HEK293 (cell line): ENCODE data around the gene EMC9.

Source experiments
- CTCF ChIA-PET: fragments of 350-600 bp; formaldehyde crosslinking; extraction: SDS; loops from one replicate; lab custom pipeline; 2021; ENCODE audit warnings: antibody characterized with exemption; lab: Yijun Ruan, JAX
- POLR2A ChIA-PET: fragments of 300-600 bp; formaldehyde crosslinking; extraction: SDS; loops from one replicate; lab custom pipeline; 2020; ENCODE audit warnings: antibody characterized with exemption, inconsistent platforms; lab: Yijun Ruan, JAX
- H3K27ac ChIP-seq: fragments of 200-500 bp; sonication (Bioruptor generic); 2 replicates; pipeline ENCODE4 v1.5.1; 2014; ENCODE audit warnings: low read depth, low read length, control low read depth, inconsistent platforms; ENCODE audit errors: extremely low read depth
- H3K36me3 ChIP-seq, 2 experiments: fragments of 200-500 bp in 1 of 2; sonication (Bioruptor generic) in 1 of 2; 1 replicate in 1 of 2; 2 replicates in 1 of 2; pipeline ENCODE4 v1.5.1; 2014 to 2017; ENCODE audit warnings: inconsistent platforms in 2 of 2, low read length in 2 of 2; ENCODE audit not compliant: control insufficient read depth in 2 of 2, insufficient read depth in 1 of 2
- H3K4me1 ChIP-seq: fragments of 200-500 bp; sonication (Bioruptor generic); 2 replicates; pipeline ENCODE4 v1.5.1; 2014; ENCODE audit warnings: mild to moderate bottlenecking, low read length, inconsistent platforms; ENCODE audit not compliant: control insufficient read depth, insufficient read depth
- H3K4me3 ChIP-seq: 2 replicates; pipeline ENCODE4 v1.5.1; 2011; ENCODE audit warnings: low read depth, mild to moderate bottlenecking, control low read depth, low read length, moderate library complexity
- H3K9me3 ChIP-seq: fragments of 200-500 bp; sonication (Bioruptor generic); 2 replicates; pipeline ENCODE4 v1.5.1; 2014; ENCODE audit warnings: low read depth, low read length, inconsistent platforms; ENCODE audit not compliant: control insufficient read depth, insufficient read depth
- BCL11A ChIP-seq: fragments of 450-650 bp; formaldehyde crosslinking; IDR thresholded peaks from 2 replicates; pipeline ENCODE4 v1.5.1; 2016; ENCODE audit warnings: low read depth, missing biosample characterization, missing genetic modification characterization
- GLI4 ChIP-seq: fragments of 450-650 bp; formaldehyde crosslinking; IDR thresholded peaks from 2 replicates; pipeline ENCODE4 v1.5.1; 2016; ENCODE audit warnings: missing biosample characterization, missing genetic modification characterization
- HOXC10 ChIP-seq: sonication (generic); formaldehyde crosslinking; IDR thresholded peaks from 2 replicates; pipeline ENCODE4 v1.8.1; 2023; ENCODE audit warnings: mild to moderate bottlenecking, missing genetic modification reagents
- KLF8 ChIP-seq: fragments of 450-650 bp; formaldehyde crosslinking; IDR thresholded peaks from 2 replicates; pipeline ENCODE4 v1.5.1; 2016; ENCODE audit warnings: missing biosample characterization, missing genetic modification characterization
- PRDM1 ChIP-seq: fragments of 450-650 bp; formaldehyde crosslinking; IDR thresholded peaks from 2 replicates; pipeline ENCODE4; 2016; ENCODE audit warnings: missing biosample characterization, missing genetic modification characterization
- ZNF16 ChIP-seq: fragments of 450-650 bp; formaldehyde crosslinking; IDR thresholded peaks from 2 replicates; pipeline ENCODE4 v1.5.1; 2016; ENCODE audit warnings: low read depth, missing biosample characterization, missing genetic modification characterization
- ZNF202 ChIP-seq: fragments of 450-650 bp; formaldehyde crosslinking; IDR thresholded peaks from 2 replicates; pipeline ENCODE4 v1.5.1; 2016; ENCODE audit warnings: missing biosample characterization, missing genetic modification characterization, borderline replicate concordance
- ZNF514 ChIP-seq: fragments of 450-650 bp; formaldehyde crosslinking; IDR thresholded peaks from 2 replicates; pipeline ENCODE4 v1.5.1; 2016; ENCODE audit warnings: missing biosample characterization, missing genetic modification characterization
- ZNF558 ChIP-seq: fragments of 450-650 bp; formaldehyde crosslinking; IDR thresholded peaks from 2 replicates; pipeline ENCODE4 v1.5.1; 2016; ENCODE audit warnings: missing biosample characterization, missing genetic modification characterization
- ZNF670 ChIP-seq: fragments of 450-650 bp; formaldehyde crosslinking; IDR thresholded peaks from 2 replicates; pipeline ENCODE4 v1.5.1; 2016; ENCODE audit warnings: missing biosample characterization, missing genetic modification characterization, low read depth
- ZNF791 ChIP-seq: fragments of 450-650 bp; formaldehyde crosslinking; IDR thresholded peaks from 2 replicates; pipeline ENCODE4 v1.5.1; 2016; ENCODE audit warnings: missing biosample characterization, missing genetic modification characterization
- TF ChIP-seq, protein P1 (sequence below): fragments of 450-650 bp; formaldehyde crosslinking; IDR thresholded peaks from 2 replicates; pipeline ENCODE4 v1.5.1; 2016; ENCODE audit warnings: missing biosample characterization, missing genetic modification characterization, low read depth
- TF ChIP-seq, protein P2 (sequence below): fragments of 450-650 bp; formaldehyde crosslinking; IDR thresholded peaks from 2 replicates; pipeline ENCODE4 v1.5.1; 2016; ENCODE audit warnings: missing biosample characterization, missing genetic modification characterization, borderline replicate concordance
- TF ChIP-seq, protein P3 (sequence below): fragments of 450-650 bp; formaldehyde crosslinking; IDR thresholded peaks from 2 replicates; pipeline ENCODE4 v1.5.1; 2017; ENCODE audit warnings: missing biosample characterization, missing genetic modification characterization
- TF ChIP-seq, protein P4 (sequence below): fragments of 450-650 bp; formaldehyde crosslinking; IDR thresholded peaks from 2 replicates; pipeline ENCODE4 v1.5.1; 2016; ENCODE audit warnings: missing biosample characterization, missing genetic modification characterization
- TF ChIP-seq, protein P5 (sequence below): fragments of 450-650 bp; formaldehyde crosslinking; IDR thresholded peaks from 2 replicates; pipeline ENCODE4 v1.5.1; 2017; ENCODE audit warnings: missing biosample characterization, missing genetic modification characterization
- TF ChIP-seq, protein P6 (sequence below): fragments of 450-650 bp; formaldehyde crosslinking; IDR thresholded peaks from 2 replicates; pipeline ENCODE4 v1.5.1; 2016; ENCODE audit warnings: missing biosample characterization, missing genetic modification characterization

The EMC9 gene

DNA sequence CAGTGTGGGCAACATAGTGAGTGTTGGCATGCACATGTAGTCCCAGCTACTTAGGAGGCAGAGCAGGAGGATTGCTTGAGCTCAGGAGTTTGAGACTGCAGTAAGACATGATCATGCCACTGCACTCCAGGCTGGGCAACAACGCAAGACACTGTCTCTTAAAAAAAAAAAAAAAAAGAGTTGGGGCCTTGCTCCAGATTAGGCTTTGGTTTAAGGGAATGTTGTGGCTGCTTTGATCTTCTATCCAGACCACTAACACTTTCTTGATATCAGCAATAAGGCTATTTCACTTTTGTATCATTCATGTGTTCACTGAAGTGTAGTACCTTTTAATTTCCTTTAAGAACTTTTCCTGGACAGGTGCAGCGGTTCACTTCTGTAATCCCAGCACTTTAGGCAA is 13.7 kb downstream of the EMC9 start:
- ChIA-PET CTCF (no interaction called here), POLR2A (interaction anchor here (1.7 to 2.6 kb wide), 2 partner anchors 8 to 13 kb away, joined by 10 to 14 read pairs; partner anchors contain the start of genes DCAF11, NRL and PSME1)
- no peaks in the 10 kb centered on the region for H3K4me1 ChIP-seq
- H3K36me3 ChIP-seq, result peaks cover 0 to 15% of the 10 kb centered on the region in 2 experiments; a peak in 1 of 3 replicates
- H3K27ac ChIP-seq, result no peak overlapping the region
- H3K4me3 ChIP-seq, result no peak overlapping the region
- H3K9me3 ChIP-seq, result no peaks in the 10 kb centered on the region
- TF ChIP-seq ZNF558 (tag by site-specific recombination) (no peak), GLI4 (tag by site-specific recombination) (no peak), PRDM1 (tag by site-specific recombination) (no peak), ZNF791 (tag by site-specific recombination) (no peak), BCL11A (no peak), ZNF16 (tag by site-specific recombination) (no peak), ZNF202 (tag by site-specific recombination) (no peak), ZNF670 (tag by site-specific recombination) (no peak), HOXC10 (CRISPR knock-in tag) (no peak), ZNF514 (tag by site-specific recombination) (no peak), KLF8 (no peak)
- TF ChIP-seq, protein P1, sequence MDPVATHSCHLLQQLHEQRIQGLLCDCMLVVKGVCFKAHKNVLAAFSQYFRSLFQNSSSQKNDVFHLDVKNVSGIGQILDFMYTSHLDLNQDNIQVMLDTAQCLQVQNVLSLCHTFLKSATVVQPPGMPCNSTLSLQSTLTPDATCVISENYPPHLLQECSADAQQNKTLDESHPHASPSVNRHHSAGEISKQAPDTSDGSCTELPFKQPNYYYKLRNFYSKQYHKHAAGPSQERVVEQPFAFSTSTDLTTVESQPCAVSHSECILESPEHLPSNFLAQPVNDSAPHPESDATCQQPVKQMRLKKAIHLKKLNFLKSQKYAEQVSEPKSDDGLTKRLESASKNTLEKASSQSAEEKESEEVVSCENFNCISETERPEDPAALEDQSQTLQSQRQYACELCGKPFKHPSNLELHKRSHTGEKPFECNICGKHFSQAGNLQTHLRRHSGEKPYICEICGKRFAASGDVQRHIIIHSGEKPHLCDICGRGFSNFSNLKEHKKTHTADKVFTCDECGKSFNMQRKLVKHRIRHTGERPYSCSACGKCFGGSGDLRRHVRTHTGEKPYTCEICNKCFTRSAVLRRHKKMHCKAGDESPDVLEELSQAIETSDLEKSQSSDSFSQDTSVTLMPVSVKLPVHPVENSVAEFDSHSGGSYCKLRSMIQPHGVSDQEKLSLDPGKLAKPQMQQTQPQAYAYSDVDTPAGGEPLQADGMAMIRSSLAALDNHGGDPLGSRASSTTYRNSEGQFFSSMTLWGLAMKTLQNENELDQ (tag by site-specific recombination), result no peak
- TF ChIP-seq, protein P2, sequence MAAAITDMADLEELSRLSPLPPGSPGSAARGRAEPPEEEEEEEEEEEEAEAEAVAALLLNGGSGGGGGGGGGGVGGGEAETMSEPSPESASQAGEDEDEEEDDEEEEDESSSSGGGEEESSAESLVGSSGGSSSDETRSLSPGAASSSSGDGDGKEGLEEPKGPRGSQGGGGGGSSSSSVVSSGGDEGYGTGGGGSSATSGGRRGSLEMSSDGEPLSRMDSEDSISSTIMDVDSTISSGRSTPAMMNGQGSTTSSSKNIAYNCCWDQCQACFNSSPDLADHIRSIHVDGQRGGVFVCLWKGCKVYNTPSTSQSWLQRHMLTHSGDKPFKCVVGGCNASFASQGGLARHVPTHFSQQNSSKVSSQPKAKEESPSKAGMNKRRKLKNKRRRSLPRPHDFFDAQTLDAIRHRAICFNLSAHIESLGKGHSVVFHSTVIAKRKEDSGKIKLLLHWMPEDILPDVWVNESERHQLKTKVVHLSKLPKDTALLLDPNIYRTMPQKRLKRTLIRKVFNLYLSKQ (tag by site-specific recombination), result no peak
- TF ChIP-seq, protein P3, sequence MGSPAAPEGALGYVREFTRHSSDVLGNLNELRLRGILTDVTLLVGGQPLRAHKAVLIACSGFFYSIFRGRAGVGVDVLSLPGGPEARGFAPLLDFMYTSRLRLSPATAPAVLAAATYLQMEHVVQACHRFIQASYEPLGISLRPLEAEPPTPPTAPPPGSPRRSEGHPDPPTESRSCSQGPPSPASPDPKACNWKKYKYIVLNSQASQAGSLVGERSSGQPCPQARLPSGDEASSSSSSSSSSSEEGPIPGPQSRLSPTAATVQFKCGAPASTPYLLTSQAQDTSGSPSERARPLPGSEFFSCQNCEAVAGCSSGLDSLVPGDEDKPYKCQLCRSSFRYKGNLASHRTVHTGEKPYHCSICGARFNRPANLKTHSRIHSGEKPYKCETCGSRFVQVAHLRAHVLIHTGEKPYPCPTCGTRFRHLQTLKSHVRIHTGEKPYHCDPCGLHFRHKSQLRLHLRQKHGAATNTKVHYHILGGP (tag by site-specific recombination), result no peak
- TF ChIP-seq, protein P4, sequence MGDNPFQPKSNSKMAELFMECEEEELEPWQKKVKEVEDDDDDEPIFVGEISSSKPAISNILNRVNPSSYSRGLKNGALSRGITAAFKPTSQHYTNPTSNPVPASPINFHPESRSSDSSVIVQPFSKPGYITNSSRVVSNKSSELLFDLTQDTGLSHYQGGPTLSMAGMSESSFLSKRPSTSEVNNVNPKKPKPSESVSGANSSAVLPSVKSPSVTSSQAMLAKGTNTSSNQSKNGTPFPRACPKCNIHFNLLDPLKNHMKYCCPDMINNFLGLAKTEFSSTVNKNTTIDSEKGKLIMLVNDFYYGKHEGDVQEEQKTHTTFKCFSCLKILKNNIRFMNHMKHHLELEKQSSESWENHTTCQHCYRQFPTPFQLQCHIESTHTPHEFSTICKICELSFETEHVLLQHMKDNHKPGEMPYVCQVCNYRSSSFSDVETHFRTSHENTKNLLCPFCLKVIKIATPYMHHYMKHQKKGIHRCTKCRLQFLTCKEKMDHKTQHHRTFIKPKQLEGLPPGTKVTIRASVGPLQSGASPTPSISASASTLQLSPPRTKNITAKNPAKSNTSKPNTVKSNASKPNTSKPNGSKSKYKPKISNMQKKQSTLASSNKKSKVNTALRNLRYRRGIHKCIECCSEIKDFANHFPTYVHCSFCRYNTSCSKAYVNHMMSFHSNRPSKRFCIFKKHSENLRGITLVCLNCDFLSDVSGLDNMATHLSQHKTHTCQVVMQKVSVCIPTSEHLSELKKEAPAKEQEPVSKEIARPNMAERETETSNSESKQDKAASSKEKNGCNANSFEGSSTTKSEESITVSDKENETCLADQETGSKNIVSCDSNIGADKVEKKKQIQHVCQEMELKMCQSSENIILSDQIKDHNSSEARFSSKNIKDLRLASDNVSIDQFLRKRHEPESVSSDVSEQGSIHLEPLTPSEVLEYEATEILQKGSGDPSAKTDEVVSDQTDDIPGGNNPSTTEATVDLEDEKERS, result no peak
- TF ChIP-seq, protein P5, sequence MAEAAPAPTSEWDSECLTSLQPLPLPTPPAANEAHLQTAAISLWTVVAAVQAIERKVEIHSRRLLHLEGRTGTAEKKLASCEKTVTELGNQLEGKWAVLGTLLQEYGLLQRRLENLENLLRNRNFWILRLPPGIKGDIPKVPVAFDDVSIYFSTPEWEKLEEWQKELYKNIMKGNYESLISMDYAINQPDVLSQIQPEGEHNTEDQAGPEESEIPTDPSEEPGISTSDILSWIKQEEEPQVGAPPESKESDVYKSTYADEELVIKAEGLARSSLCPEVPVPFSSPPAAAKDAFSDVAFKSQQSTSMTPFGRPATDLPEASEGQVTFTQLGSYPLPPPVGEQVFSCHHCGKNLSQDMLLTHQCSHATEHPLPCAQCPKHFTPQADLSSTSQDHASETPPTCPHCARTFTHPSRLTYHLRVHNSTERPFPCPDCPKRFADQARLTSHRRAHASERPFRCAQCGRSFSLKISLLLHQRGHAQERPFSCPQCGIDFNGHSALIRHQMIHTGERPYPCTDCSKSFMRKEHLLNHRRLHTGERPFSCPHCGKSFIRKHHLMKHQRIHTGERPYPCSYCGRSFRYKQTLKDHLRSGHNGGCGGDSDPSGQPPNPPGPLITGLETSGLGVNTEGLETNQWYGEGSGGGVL (tag by site-specific recombination), result no peak
- TF ChIP-seq, protein P6, sequence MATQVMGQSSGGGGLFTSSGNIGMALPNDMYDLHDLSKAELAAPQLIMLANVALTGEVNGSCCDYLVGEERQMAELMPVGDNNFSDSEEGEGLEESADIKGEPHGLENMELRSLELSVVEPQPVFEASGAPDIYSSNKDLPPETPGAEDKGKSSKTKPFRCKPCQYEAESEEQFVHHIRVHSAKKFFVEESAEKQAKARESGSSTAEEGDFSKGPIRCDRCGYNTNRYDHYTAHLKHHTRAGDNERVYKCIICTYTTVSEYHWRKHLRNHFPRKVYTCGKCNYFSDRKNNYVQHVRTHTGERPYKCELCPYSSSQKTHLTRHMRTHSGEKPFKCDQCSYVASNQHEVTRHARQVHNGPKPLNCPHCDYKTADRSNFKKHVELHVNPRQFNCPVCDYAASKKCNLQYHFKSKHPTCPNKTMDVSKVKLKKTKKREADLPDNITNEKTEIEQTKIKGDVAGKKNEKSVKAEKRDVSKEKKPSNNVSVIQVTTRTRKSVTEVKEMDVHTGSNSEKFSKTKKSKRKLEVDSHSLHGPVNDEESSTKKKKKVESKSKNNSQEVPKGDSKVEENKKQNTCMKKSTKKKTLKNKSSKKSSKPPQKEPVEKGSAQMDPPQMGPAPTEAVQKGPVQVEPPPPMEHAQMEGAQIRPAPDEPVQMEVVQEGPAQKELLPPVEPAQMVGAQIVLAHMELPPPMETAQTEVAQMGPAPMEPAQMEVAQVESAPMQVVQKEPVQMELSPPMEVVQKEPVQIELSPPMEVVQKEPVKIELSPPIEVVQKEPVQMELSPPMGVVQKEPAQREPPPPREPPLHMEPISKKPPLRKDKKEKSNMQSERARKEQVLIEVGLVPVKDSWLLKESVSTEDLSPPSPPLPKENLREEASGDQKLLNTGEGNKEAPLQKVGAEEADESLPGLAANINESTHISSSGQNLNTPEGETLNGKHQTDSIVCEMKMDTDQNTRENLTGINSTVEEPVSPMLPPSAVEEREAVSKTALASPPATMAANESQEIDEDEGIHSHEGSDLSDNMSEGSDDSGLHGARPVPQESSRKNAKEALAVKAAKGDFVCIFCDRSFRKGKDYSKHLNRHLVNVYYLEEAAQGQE (tag by site-specific recombination), result no peak
